Amygdala (tissue), 56 donors: ENCODE measurements around the gene VWC2.
A peak's percentile ranks its signal among the peaks of the same experiment; 100 is the strongest.

ENCODE experiments used
- DNase-seq, 56 donors: peaks; one replicate each; lab custom pipeline; 2025; lab: John Stamatoyannopoulos, UW

VWC2 gene

DNA sequence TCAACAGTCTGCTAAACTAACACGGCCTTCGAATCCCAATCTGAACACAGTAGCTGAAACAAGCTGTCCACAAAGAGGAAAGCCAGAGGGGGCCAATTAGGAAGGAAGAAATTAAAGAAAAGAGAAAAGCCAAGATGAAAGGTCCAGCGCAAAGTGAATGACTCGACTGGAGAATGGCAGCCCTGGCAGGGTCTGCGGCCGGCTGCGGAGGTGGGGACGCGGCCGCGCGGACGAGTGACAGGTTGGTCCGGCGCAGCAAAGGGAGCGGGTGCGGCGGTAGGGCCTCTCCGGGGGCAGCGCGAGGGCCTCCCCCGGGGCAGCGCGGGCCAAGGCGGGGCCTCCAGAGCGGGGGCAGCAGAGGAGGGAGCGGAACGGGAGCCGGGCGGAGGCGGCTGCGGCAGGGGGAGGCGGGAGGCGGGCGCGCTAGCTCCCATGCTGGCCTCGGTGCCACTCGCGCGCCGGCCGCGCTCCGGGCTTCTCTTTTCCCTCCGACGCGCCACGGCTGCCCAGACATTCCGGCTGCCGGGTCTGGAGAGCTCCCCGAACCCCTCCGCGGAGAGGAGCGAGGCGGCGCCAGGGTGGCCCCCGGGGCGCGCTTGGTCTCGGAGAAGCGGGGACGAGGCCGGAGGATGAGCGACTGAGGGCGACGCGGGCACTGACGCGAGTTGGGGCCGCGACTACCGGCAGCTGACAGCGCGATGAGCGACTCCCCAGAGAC, at the start of gene VWC2:
Gene VWC2 (plus strand): TSS at position 421 of the 718 bp plus-strand sequence. CDS start 1,798 bp downstream, outside the sequence.
- DNase-seq, result peak in 3 of 56 donors; percentile 28 to 50 (median 40)

DNA sequence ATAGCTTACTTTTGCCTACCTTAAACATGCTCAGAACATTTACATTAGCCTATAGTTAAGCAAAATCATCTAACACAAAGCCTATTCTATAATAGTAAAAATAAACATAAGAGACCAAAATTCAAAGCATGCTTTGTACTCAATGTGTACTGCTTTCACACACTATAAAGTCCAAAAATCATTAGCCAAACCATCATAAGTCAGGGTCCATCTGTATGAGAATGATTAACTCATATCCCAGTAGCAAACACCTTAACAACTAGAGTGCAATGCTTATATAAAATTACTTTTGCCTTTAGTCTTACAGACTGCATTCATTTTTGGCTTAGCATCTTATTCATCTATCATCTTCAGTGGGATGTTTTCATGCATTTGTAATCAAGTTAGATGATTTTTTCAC, 49.4 kb upstream of the VWC2 start:
- no peak for DNase-seq

DNA sequence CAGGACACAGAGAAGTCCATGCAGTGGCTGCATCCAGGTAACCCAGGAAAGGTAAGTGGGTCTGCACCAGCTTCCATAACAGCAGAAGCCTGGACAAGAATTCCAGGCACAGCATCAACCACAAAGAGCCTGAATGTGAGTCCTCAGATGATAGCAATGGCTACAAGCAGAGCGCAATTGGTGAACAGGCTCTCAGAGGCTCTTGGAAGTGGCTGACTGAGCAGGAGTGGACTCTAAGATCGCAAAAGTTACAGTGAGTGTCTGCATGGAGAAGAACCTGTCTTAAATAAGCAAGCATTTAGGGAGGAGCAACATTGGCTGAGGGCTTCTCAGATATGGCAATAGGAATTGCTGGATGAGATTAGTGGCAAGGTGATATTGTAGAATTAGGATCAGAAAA, 41.6 kb upstream of the VWC2 start:
- no peak for DNase-seq

DNA sequence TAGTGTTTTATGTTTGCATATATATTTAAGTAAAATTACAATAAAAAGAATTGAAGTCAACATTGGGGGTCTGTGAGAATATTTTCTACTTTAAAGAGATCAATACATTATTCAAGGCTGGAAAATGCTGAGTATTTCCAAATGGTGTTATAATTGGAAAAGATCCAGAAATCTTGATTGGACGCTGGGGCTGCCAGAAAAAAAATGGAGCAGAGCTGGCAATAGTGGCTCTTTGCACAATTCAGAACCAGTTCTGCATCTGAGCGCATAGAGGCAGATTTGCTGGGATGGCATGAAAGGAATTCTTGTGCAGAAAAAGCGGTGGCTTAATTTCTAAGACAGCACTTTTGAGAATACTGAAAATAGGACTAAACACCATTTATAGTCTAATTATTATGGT, 10.8 kb upstream of the VWC2 start:
- DNase-seq, result no peak

GRCh38 chr7:49763791-49764190, 9.6 kb upstream of the VWC2 start:
- no peak for DNase-seq

GRCh38 chr7:49766966-49767365, 6.5 kb upstream of the VWC2 start:
- no peak for DNase-seq

DNA sequence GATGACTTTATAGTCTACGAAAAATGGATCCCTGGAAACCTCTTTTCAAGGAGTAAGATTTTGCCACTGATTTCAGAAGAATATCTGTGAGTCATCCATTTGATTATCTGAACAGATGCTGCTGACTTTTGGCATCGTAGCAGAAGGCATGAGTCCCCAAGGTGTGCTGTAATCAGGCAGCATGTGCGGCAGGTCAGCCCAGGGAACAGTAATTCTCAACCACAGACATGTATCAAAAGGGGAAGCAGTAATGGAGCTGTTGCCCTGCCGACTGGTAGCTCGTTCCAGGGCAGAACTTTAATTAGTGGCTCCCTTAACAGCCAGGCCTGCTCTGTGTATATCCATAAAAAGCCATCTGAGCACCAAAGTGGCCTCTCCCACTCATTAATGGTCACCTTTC, 5.7 kb upstream of the VWC2 start:
- no peak for DNase-seq

DNA sequence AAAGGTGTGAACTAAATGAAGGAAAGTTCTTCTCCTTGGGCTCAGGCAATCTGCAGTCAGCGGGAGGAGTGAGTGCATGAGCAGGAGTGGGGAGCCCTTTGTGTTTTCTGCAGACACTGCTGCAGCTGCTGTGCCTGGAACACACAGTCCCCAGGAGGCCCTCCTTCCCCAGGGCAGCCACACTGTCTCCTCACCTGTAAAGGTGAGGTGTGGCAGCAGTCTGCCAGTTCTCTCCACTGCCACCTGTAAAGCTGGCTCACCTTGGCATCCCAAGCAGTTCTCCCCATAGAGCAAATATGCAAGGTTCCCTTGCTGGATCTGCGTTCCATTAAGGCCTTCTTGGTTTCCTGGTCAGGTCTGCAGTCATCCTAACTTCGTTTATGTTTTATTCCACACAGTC, 5.2 kb upstream of the VWC2 start:
- no peak for DNase-seq

DNA sequence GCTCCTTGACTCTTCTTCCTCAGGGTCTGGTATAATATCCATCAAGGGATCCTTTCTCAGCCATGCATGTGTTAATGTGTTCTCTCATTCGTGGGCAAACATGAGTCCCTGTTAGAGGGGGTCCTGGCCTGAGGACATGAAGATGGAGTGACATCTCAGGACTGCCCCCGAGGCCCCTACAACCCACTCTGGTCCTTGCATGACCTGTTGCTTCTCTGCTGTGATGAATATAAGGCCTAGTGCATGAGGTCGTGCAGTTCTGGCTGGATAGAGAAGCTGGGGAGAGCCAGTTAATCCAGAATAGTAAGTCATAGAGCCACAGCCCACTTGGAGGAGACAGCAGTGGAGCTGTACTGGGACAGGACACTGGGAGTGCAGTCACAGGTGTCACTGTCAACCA, 4.6 kb upstream of the VWC2 start:
- no peak for DNase-seq

DNA sequence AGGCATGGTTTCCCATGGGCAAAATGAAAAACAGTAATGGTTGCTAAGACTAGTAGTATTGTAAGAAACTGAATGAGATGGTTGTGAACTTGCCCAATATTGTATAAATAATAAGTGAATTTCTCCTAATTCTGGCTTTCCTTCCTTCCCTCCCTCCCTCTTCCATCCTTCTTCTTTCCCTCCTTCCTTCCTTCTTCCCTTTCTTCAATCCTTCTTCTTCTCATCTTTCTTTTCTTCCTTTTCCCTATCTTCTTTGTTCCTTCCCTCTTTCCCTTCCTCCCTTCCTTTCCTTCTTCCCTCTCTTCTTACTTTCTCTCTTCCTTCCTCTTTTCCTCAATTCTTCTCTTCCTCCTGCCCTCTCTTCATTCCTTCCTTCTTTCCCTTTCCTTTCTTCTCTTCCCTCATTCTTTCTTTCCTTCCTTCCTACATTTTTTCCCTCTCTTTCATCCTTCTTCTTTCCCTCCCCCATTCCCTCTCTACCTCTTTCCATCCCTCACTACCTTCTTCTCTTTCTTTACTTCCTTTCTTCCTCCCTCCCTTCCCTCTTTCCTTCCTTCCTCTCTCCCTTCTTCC, 4.1 kb upstream of the VWC2 start:
- DNase-seq, result no peak

- no peak for DNase-seq
Observed at GRCh38 chr7:49770838-49771237, 2.6 kb upstream of the VWC2 start.

- DNase-seq, result no peak
Observed at GRCh38 chr7:49771427-49772176, 1.8 kb upstream of the VWC2 start.

DNA sequence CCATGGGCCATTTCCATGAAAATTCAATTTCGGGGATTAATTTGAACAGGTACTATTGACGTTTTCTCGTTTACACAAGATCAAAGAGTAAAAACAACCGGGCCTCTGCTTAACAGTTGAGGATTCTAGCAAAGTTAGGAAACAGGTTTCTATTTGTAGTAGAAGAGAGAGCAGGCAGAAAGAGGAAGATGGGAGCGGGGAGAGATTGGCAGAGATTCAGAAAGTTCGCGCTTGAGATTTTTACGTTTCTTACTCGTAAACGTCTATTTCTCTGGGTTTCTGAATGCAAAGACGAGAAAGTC, 571 bp upstream of the VWC2 start:
- DNase-seq, result no peak

- DNase-seq, result peak in 1 of 56 donors; percentile 58
Observed at GRCh38 chr7:49773936-49774458, 559 bp downstream of the VWC2 start.

DNA sequence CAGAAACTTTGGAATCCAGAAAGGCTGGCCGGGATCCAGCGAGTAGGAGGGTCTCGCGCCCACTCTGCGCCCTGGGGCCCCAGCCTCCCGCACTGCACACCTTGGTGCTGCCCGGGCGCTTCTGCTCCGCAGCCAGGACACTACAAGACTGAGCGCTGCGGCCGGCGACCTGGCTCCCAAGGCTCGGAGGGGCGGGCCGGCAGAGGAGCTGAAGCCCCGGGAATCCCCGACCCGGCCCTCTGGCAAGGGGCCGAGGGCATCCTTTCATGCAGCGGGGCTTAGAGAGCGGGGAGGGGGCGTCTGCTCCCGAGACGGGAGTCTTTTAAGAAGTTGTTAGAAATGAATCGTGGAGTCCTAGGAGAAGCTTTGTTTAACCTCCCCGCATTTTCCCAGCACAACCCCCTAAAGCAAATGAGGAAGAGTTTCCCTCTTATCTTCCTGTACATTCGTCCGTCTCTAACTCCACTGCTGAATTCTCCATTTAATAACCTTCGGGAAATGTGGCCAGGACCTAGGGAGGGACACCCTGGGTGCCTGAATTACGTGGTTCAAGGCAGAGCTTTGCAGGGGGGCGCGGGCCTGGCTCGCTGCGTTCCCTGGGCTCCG, 1.1 kb downstream of the VWC2 start:
- peak in 2 of 56 donors; percentile 35 to 43 for DNase-seq

DNA sequence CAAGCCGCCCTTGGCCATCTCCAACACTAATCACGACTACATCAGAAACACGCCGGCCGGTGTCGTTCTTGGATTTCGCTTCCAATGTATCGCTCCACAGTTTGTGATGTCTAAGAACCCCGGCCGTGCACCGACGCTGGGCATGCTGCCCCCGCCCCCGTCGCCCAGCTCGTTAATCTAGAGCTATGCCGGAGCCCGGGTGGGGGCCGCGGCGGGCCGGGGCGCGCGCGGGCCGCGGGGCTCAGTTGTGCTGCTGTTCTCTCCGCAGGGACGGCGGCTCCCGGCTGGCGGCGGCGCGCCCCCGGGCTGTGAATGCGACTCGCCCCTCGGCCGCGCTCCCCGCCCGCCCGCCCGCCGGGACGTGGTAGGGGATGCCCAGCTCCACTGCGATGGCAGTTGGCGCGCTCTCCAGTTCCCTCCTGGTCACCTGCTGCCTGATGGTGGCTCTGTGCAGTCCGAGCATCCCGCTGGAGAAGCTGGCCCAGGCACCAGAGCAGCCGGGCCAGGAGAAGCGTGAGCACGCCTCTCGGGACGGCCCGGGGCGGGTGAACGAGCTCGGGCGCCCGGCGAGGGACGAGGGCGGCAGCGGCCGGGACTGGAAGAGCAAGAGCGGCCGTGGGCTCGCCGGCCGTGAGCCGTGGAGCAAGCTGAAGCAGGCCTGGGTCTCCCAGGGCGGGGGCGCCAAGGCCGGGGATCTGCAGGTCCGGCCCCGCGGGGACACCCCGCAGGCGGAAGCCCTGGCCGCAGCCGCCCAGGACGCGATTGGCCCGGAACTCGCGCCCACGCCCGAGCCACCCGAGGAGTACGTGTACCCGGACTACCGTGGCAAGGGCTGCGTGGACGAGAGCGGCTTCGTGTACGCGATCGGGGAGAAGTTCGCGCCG, 1.9 kb downstream of the VWC2 start:
- DNase-seq, result peak in 5 of 56 donors; percentile 36 to 59 (median 50)

GRCh38 chr7:49775949-49776443, 2.6 kb downstream of the VWC2 start:
- no peak for DNase-seq

DNA sequence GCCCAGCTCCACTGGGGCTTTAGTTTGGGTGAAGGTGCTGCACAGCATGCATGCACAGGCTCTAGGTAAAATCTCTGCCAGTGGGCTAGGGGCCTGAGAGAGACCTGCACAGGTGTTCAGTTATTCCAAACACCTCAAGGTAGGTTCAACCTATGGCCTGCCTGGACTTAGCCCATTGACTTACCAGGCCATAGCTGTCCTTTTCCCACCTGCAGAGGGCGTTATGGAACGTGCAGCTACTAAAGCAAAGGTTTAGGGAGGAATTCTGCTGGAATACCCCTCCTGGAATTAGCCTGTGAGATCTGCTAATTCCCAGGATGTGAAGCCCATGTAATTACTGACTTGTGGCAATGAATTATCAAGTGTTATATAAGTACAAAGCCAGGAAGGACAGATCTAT, 3.6 kb downstream of the VWC2 start:
- peak in 4 of 56 donors; percentile 14 to 37 (median 27) for DNase-seq

GRCh38 chr7:49778731-49779270, 5.4 kb downstream of the VWC2 start:
- no peak for DNase-seq

DNA sequence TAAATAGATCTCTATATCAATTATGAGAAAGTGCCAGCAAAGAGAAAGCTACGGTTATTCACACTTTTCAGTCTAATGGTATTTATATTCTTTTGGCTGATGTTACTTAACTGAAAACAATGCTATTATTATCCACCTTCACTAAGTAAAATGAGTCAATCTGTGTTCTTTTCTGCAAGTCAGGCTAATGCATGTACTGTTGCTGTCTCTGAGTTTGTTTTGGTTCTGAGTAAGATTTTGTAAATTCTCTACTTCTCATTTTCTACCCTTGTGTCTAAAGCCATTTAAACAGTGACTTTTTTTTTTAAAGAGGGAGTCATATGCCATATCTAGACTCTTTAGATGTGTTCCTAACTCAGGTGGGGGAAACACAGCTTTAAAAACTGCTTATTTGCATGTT, 7.5 kb downstream of the VWC2 start:
- DNase-seq, result no peak
